ENCODE data around the gene CRACR2A. TPM values are rescaled to one million over a fixed set of nuclear protein-coding genes. Genes with fewer than 3 reads are reported as not detected.

CRACR2A gene
- total RNA-seq, 1 donor: 9.5 TPM

DNA sequence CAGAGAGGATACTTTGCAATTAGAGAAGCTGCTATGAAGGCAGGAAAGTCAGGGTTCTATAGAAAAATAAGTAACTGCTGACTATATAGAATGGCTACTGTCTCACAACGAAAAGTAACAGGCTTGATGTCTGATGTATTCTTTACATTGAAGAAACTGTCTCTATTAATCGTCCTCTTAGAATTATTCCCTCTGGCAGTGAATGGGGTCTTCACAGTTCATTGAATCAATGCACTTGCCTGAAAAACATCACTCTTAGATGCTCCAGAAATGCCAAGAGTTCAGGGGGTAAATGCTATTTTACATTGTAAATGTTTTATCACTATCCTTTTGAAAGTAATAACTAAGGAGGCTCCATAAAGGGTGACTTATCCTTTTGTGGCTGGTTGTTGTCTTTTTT lies 37.7 kb upstream of the CRACR2A start:
- TF ChIP-seq, protein P1, sequence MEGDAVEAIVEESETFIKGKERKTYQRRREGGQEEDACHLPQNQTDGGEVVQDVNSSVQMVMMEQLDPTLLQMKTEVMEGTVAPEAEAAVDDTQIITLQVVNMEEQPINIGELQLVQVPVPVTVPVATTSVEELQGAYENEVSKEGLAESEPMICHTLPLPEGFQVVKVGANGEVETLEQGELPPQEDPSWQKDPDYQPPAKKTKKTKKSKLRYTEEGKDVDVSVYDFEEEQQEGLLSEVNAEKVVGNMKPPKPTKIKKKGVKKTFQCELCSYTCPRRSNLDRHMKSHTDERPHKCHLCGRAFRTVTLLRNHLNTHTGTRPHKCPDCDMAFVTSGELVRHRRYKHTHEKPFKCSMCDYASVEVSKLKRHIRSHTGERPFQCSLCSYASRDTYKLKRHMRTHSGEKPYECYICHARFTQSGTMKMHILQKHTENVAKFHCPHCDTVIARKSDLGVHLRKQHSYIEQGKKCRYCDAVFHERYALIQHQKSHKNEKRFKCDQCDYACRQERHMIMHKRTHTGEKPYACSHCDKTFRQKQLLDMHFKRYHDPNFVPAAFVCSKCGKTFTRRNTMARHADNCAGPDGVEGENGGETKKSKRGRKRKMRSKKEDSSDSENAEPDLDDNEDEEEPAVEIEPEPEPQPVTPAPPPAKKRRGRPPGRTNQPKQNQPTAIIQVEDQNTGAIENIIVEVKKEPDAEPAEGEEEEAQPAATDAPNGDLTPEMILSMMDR (IDR thresholded peaks at IDR 0.05; ENCODE audit: insufficient read depth, low read depth, low read length): no peak
- no peak overlapping the region for H3K4me3 ChIP-seq (ENCODE audit: low read depth, low read length)
- DNase-seq (ENCODE audit: low read depth): no peak

DNA sequence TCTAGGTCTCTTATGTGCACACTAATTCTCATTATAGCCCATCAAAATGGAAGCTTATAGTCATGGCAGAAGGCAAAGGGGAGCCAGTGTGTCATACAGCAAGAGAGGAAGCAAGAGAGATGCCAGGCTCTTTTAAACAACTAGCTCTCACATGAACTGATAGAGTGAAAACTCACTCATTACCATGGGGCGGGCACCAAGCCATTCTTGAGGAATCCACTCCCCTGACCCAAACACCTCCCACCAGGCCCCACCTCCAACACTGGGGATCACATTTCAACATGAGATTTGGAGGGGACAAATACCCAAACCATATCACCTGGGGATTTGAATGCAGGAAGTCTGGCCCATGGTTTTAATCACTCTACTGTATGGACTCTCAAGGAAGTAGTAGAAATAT lies 36.9 kb upstream of the CRACR2A start:
- DNase-seq (ENCODE audit: low read depth): no peak
- TF ChIP-seq, protein P1 (IDR thresholded peaks at IDR 0.05; ENCODE audit: insufficient read depth, low read depth, low read length): no peak
- no peak overlapping the region for H3K4me3 ChIP-seq (ENCODE audit: low read depth, low read length)

DNA sequence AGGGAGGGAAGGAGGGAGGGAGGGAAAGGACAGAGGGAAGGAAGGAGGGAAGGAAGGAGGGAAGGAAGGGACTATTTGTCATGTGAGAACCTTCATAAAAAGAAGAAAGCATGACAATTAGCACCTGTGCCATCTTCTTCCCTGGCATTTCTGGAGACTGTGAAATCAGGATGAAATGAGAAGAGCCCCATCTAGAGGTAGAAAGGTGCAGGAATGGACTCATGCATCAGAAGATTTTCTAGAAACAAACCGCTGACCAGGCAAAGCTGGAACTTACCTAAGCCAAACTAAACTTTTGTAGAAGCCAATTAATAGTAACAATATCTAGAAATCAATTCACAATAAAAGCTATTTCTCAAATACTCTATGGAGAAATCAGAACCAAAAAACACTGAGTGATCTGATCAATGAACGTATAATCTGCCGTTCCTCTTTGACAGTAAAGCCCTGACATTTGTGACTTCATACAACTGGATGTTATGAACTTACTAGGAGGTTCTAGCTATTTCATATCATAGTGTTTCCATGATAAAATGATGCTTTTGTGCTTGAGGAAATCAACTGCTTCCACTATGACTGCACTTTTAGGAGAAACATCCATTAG lies 24.4 kb upstream of the CRACR2A start:
- no peak overlapping the region for H3K4me3 ChIP-seq (ENCODE audit: low read depth, low read length)
- peak; percentile 47 for DNase-seq (ENCODE audit: low read depth)
- TF ChIP-seq, protein P1 (IDR thresholded peaks at IDR 0.05; ENCODE audit: insufficient read depth, low read depth, low read length): peak; percentile 78

DNA sequence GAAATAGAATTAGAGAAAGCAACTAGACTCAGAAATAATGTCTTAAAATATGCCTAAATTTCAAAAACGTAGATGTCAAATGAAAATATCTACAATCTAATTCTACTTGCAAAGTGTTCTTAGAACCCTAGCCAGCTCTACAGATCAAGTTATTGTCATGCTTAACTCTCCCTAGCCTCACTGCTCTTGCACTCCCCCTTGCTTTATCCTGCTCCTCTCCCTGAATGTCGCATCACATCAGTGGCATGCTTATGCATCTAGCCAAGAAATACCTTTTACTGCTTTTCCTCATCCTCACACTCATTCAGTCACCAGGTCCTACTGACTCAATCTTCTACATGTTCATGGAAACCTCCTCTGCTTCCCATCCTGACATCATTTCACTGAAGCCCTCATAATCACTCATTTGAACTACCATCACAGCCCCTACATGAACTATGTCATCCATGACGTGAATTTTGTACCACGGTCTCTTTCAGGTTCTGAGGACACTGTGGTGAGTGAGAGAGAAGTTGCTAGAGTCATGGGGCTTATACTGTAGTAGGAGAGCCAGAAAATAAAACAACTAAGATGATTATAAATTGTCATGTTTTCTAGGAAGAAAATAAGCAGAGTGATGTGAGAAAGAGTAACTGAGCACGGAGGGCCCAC lies 22.6 kb upstream of the CRACR2A start:
- TF ChIP-seq, protein P1 (IDR thresholded peaks at IDR 0.05; ENCODE audit: insufficient read depth, low read depth, low read length): no peak
- H3K4me3 ChIP-seq (ENCODE audit: low read depth, low read length): no peak overlapping the region
- no peak for DNase-seq (ENCODE audit: low read depth)

DNA sequence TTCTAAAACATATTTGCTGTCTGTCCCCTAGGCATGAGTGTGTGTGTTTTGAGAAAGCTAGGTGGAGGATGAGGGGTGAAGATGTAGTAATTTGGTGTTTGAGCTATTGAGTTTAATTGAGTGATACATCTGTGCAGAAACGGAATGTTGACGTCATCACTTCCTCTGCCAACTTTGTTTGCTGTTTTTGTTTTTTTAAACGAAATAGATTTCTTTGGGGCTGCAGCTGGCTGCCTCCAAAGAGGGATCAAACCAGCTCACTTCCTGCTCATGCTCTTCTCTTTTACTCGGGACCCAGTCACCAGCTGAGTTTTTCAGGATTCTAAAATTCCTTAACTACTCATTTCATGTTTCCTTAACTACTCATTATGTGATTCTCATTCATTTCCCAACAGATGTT lies 19.5 kb upstream of the CRACR2A start:
- no peak overlapping the region for H3K4me3 ChIP-seq (ENCODE audit: low read depth, low read length)
- TF ChIP-seq, protein P1 (IDR thresholded peaks at IDR 0.05; ENCODE audit: insufficient read depth, low read depth, low read length): no peak
- peak; percentile 40 for DNase-seq (ENCODE audit: low read depth)

DNA sequence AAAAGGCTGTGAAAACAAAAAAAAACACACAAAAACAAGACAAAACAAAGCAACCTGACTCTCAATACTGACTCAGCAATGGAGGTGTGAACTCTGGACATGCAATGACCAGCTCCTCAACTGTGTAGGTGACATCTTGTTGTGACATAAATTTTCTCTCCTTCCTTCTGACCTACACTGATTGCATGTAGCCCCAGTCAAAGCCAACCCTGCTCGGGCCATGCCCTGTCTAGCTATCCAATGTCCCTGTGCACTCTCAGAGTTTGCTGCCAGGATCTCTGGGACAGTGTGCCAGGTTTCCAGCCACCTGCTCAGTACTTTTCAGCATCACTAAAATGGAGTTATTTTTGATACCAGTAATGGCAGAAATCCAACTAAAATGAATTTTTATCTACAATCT lies 18.9 kb upstream of the CRACR2A start:
- DNase-seq (ENCODE audit: low read depth): no peak
- no peak overlapping the region for H3K4me3 ChIP-seq (ENCODE audit: low read depth, low read length)
- TF ChIP-seq, protein P1 (IDR thresholded peaks at IDR 0.05; ENCODE audit: insufficient read depth, low read depth, low read length): no peak
